ENCODE measurements around the gene AKR1B15.
A peak's percentile ranks its signal among the peaks of the same experiment; 100 is the strongest.
"Not testable (repeated sequence)": the region's sequence is repeated elsewhere in the genome, so short reads cannot be mapped to it uniquely, and the experiment has no call there.

The AKR1B15 gene

DNA sequence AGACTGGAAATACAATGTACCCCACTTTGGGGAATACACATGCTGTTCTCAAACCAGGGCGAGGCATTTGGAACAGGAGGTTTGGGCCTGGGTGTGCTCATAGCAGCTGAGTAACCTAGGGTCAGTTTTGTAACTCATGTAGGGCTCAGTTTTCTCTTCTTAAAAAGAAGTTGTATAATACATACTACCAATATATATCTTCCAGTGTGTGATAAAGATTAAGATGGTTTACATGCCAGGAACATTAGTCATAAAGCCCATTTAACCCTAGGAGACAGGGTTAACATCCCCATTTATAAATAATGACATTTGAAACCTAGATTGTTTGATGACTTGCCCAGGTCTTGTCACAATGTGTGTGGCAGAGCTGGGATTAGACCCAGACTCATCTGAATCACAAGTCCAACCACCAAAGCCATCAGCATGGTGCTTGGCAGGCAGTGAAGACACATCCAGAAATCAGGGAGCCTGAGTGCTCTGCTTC, 15.6 kb upstream of the AKR1B15 start:
- DNase-seq, result no peak

GRCh38 chr7:134534633-134535032, 14.3 kb upstream of the AKR1B15 start:
- no peak for DNase-seq

GRCh38 chr7:134535272-134535918, 13.5 kb upstream of the AKR1B15 start:
- DNase-seq, result no peak

- no peak for DNase-seq
Observed at GRCh38 chr7:134535919-134536299, 13.0 kb upstream of the AKR1B15 start.

GRCh38 chr7:134536558-134536957, 12.4 kb upstream of the AKR1B15 start:
- not testable (repeated sequence) for DNase-seq

GRCh38 chr7:134537273-134537781, 11.6 kb upstream of the AKR1B15 start:
- not testable (repeated sequence) for DNase-seq

- no peak for DNase-seq
Observed at GRCh38 chr7:134539380-134540004, 9.4 kb upstream of the AKR1B15 start.

GRCh38 chr7:134541501-134542194, 7.3 kb upstream of the AKR1B15 start:
- not testable (repeated sequence) for DNase-seq

DNA sequence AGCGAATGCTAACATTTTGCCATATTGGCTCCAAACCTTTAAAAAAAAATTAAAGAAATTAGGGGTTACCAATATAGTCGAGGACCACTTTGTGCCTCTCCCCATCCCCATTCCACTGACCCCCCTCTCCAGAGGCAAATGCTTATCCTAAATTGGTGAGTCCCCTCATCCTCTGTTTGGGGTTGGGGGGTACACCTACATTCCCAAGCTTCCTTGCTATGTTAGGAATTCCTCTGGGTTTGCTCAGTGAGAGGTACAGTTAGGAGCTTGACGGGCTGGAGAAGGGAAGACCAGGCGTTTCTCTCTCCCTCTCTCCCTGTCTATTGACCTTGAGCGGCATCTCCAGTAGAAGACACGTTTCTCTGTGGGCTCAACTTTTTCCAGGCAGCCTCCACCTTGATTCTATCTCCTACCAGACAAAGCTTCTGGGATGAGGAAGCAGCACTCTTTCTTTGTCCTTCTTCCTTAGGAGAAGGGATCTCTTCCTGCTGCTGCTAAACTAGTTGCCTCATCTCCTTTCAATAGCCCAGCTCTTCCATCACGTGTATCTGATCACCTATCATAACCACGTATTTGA, 6.6 kb upstream of the AKR1B15 start:
- no peak for DNase-seq

- no peak for DNase-seq
Observed at GRCh38 chr7:134545380-134545779, 3.5 kb upstream of the AKR1B15 start.

- no peak for DNase-seq
Observed at GRCh38 chr7:134545918-134546317, 3.0 kb upstream of the AKR1B15 start.

GRCh38 chr7:134546955-134547354, 2.0 kb upstream of the AKR1B15 start:
- no peak for DNase-seq

DNA sequence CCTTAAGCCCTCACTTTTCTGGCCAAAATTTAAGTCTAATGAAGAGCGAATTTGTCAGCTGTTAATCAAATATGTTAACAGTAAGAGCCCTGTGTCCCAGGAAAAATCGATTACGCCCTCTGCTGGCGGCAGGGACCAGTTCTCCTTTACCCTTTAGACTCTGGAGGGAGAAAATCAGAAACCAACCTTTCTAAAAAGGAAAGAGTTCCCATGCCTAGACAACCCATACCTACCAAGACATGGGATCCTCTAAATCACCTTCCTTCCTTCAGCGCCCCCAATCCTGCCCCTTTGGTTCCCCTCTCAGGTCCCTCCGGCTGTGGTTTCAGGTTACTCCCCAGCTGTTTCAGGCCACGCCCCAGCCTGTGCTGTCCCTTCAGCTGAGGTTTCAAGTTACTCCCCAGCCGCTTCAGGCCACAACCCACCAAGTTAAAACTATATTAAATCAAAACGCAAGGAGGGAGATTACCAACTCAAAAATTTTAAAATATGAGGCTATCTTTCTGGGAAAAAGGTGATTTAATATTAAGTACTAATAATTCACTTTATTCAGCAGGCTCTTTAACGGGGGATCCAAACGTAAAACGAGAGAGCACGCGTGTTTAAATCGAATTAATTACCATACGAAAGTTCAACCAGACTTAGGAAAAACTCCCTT, 1.4 kb upstream of the AKR1B15 start:
- DNase-seq, result peak; percentile 77

DNA sequence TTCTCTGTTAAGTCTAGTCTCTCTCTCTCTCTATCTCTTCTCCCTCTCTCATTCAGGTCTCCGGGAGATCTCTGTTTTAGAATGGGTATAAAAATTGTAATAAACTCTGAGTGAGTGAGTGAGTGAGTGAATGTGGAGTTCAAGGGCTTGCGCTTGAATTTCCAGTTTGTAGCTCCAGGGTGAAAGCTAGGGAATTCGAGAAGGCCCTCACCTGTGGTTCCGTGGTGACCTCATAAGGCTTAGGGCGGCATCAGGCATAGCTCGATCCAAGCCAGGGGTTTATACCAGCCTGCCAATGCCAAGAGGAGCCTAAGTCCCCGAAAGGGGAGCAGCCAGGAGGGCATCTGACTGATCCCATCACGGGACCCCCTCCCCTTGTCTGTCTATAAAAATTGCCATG, 456 bp downstream of the AKR1B15 start:
- DNase-seq, result no peak

DNA sequence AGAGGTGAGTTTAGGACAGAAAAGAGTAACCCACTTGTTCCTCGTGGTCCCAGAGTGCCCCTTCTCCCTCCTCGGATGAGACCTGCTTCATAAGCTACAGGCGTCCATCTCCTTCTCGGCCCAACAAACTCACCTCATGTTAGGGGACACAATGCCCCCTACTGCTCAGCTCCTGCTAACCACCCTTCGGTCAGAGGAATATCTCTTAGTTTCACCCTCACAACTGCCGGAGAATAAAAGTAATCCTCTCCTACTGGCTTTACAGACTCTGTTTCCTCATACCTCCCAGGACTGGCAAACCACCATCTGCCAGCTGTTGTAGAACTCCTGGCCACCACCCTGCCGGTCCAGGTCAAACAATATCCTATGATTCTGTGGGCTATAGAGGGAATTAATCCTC, 3.2 kb downstream of the AKR1B15 start:
- DNase-seq, result no peak

- peak; percentile 6 for DNase-seq
Observed at GRCh38 chr7:134553976-134554375, 5.1 kb downstream of the AKR1B15 start.

GRCh38 chr7:134554417-134554966, 5.6 kb downstream of the AKR1B15 start:
- DNase-seq, result no peak

DNA sequence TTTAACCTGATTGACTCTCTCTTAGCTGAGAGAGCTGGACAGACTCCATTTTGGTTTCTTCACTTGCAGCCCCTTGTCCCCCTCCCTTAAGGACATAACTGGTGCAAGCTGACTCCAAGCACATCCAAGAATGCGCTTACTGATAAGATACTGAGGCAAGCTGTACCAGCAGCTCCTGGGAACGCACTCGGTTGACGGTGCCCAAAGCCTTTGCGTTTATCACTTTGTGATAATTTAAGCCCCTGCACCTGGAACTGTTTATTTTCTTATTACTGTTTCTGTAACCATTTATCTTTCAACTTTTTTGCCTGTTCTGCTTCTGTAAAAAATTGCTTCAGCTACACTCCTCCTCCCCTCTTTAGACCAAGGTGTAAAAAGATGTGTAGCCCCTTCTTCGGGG, 8.5 kb downstream of the AKR1B15 start:
- DNase-seq, result no peak

DNA sequence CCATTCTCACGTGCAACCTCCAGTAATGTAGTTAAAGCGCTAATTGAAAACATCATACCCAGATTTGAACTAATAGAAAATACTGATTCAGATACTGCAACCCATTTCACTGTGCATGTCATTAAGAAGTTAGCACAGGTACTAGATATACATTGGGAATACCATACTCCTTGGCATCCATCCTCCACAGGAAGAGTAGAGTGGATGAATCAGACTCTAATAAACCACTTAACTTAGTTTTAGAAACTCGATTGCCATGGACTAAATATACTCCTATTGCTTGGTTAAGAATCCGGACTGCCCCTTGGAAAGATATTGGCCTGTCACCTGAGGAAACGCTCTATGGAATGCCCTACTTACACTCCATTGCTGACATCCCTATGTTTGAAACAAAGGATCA, 9.5 kb downstream of the AKR1B15 start:
- no peak for DNase-seq

DNA sequence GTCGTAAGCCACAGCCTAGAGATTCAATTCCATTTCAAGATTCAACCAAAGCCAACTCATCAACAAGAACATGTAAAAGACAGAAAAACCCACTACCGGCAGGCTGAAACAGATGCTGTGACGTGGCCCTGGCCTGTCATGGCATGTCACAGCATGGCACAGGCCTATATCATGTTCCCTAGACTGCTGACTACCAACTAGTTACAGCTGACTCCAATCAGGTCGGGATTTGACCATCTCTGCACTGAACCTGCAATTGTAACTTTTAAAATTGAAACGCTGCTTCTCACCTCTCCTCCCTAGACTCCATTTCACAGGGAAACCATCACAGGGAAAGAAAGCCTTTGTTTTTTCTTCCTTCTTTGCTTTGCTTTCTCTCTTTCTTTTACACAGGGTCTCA, 12.7 kb downstream of the AKR1B15 start:
- DNase-seq, result not testable (repeated sequence)

GRCh38 chr7:134562136-134562535, 13.2 kb downstream of the AKR1B15 start:
- DNase-seq, result peak; percentile 57

DNA sequence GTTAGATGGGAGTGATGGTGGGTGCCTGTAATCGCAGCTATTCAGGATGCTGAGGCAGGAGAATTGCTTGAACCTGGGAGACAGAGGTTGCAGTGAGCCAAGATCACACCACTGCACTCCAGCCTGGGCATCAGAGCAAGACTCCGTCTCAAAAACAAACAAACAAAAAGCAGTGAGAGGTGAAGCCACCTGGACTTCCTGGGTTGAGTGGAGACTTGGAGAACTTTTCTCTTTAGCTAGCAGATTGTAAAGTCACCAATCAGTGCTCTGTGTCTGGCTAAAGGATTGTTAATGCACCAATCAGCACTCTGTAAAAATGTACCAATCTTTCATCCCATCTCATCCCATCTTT, 14.5 kb downstream of the AKR1B15 start:
- not testable (repeated sequence) for DNase-seq

DNA sequence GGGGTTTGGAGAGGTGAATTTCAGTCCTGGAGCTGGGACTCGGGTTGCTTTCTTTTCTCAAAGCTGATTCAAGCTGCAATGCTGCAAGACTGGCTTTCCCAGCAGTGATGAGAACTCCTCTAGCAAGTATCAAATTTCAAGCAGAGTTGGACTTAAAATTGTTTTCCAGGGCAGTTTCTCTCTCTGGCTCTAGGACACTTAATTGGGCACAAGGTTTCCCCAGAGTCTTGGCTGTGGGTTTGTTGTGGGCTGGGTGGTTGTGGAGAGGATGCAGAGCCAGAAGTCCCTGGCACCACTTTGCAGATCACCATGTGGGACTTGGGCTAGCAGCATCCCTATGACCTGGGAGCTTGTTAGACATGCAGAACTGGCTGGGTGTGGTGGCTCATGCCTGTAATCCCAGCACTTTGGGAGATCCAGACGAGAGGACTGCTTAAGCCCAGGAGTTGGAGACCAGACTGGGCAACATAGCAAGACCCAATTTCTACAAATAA, 16.8 kb downstream of the AKR1B15 start:
- no peak for DNase-seq
